Kidney capillary endothelial cell (primary cell): Measurements from ENCODE around the gene PECR.
A peak's percentile ranks its signal among the peaks of the same experiment; 100 is the strongest.

Experiments used
- DNase-seq: peaks from one replicate; pipeline ENCODE4 v3.0.0-alpha.2; 2018; ENCODE audit warnings: low spot score

The PECR gene

DNA sequence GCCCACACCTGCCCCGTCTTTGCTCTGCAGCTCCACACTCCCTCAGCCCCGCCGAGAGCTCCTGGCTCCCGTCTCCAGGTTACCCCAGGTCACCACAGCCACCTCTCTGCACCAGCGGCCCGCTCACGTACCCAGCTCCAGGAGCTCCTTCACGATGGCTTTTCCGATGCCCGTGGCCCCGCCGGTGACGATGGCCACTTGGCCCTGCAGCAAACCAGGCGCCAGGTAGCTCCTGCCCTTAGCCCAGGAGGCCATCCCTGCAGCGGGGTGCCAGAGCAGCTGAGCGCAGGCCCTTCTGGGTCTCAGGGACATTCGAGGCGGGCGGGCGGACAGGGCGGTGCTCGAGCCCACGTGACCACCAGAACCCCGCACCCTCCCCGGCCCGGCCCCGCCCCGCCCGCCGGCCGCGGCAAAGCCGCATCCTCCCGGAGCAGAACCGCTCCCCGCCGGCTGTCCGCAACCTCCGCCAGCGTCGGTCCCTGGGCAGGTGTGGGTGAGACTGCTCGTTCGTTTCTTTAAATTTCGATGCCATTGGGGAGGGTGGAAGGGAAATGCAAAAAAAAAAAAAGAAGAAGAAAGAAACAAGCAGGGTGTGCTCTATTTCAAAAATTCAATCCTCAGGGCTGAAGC, at the start of gene PECR, which contains the start of gene TMEM169:
Gene PECR (minus strand): TSS at position 323 of the 630 bp plus-strand sequence. CDS start 68 bp downstream, at position 255.
Gene TMEM169 (plus strand): TSS at position 433 of the 630 bp plus-strand sequence. CDS start 14,045 bp downstream, outside the sequence.
- DNase-seq = peak; percentile 25

DNA sequence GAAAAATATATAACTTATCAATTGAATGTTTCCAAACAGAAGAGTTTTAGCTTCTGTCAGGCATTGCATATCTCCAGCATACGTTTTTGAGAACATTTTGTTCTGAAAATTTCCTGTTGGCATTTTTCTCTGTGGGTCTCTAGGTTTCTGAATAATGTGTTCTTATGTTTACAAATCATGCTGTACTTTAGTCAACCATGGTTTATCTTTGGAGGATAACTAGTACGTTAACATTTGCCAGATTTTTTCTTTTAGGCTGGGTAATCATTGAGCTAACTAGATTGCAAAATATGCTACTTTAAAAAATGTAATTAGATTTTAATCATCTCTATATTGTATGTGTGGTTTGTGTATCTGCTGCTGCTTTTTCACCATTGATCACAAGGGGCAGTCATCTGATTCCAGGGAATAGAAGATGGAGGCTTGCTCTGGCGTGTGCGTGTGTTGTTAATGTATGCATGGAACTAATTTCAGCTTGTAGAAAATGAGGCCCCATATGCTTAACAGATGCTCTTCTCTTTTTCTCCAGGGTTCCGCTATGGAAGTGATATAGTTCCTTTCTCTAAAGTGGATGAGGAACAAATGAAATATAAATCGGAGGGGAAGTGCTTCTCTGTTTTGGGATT, 48.9 kb upstream of the PECR start:
- no peak for DNase-seq

DNA sequence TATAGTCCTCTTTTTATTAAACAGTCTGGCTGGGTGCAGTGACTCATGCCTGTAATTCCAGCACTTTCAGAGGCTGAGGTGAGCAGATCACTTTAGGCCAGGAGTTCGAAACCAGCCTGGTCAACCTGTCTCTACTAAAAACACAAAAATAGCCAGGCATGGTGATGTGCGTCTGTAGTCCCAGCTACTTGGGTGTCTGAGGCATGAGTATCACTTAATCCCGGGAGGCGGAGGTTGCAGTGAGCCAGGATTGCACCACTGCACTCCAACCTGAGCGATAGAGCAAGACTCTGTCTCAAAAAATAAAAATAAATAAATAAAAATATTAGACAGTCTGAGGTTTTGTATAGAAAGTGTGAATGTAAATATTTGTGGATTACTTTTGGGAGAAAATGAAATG, 45.3 kb upstream of the PECR start:
- DNase-seq = no peak

DNA sequence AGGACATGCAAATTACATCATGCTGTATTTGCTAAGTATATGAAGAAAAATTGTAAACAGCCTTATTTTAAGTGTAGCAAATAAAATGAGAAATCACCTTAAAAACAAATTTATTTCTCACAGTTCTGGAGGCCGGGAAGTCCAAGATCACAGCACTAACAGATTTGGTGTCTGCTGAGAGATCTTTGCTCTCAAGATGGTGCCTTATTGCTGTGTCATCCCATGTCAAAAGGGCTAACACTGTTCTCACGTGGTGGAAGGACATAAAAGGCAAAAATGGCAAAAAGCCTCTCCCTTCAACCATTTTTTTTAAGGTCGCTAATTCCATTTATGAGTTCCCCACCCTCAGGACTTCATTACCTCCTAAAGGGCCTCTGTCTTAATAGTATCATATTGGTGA, 39.6 kb upstream of the PECR start:
- DNase-seq = no peak

DNA sequence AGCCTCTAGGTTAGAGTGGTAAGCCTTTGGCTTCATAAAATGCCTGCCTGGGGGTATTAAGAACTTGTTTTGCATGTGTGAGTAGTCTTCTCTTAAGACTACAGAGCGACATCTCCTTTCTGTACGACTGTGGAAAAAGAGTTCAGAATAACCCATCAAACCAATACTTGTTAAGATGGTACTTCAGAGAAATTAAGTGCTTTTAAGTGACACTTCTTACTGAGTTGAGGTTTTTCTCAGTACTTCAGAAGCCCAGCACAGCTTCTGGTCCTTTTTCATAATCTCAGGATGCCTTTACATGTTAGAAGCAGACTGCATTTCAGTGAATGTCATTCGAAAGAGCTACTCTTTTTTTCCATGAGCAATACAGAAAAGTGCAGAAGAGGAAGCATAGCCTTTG, 38.4 kb upstream of the PECR start:
- DNase-seq = no peak

DNA sequence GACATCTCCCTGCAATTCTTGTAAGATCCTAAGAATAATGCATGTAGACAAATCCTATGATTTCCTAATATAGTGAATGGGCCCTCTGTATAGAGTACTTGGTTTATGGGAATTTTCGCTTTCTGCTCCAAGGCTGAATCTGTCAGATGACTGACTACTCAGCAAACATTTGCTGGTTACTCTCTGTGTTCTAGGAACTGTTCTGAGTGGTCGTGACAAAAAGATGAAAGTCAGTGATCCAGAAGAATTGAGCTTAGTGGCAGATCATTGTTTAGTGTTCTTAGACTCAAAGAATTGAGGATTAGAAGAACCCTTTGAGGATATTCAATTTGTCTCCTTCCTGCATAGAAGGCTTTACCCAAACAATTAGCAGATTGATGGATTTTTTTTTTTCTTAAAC, 37.5 kb upstream of the PECR start:
- no peak for DNase-seq

DNA sequence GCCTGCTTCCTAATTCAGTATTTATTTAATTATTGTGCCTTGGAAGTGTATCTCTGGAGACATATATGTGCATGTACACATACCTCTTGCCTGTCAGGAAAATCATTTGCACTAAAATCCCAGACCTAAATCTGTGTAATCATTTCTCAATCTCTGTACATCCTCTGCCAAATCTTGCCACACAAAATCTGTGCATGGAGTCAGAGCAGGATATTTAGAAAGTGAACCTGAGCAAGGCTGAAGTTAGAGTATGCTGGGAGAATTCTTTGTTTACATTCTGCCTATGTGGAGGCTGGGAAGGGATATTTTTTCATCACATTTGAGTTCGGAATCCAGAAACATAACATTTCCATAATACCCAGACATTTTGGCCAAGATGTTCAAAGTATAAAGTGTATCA, 36.9 kb upstream of the PECR start:
- DNase-seq = no peak

DNA sequence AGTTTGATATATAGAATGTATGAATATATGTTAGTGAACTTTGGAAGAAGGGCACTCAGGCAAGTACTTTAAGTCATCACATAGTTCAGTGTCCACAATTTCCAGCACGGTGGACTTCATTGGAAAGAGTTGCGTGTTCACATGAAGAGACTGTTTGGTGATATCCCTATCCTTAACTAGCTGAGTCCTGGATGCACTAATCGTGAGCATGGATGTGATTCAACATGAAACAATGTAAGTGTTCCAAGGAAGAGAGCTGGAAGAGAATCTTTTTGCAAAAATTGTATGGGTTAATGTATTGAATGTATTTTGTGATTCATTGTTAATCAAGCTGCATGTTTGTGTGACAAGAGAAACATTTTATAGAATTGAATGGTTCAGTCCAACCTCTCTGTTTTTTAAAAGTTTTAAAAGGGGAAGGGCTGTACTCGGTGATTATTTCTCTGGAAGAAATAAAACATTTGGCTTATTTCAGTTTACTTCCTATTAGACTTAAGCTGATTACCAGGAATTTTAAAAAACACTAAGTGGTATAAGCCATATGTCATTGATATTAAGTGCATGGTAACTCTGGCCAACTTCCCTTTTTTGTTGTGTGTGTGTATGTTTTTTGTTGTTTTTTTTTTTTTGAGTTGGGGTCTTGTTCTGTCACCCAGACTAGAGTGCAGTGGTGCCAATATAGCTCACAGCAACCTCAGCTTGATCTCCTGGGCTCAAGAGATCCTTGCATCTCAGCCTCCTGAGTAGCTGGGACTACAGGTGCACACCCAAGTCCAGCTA, 36.1 kb upstream of the PECR start:
- DNase-seq = no peak

DNA sequence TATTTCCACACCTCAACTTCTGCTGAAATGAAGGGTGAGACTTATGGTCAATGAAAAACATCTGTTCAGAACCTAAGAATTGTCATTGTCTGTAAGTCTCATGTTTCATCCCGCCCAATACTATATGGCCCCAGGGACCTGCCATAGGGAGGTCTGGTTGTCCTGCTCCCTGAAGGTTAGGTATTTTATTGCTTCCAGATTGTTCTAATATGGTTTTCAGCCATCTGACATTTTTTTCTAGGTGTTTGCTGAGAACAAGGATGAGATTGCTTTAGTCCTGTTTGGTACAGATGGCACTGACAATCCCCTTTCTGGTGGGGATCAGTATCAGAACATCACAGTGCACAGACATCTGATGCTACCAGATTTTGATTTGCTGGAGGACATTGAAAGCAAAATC, 34.8 kb upstream of the PECR start:
- DNase-seq = no peak

DNA sequence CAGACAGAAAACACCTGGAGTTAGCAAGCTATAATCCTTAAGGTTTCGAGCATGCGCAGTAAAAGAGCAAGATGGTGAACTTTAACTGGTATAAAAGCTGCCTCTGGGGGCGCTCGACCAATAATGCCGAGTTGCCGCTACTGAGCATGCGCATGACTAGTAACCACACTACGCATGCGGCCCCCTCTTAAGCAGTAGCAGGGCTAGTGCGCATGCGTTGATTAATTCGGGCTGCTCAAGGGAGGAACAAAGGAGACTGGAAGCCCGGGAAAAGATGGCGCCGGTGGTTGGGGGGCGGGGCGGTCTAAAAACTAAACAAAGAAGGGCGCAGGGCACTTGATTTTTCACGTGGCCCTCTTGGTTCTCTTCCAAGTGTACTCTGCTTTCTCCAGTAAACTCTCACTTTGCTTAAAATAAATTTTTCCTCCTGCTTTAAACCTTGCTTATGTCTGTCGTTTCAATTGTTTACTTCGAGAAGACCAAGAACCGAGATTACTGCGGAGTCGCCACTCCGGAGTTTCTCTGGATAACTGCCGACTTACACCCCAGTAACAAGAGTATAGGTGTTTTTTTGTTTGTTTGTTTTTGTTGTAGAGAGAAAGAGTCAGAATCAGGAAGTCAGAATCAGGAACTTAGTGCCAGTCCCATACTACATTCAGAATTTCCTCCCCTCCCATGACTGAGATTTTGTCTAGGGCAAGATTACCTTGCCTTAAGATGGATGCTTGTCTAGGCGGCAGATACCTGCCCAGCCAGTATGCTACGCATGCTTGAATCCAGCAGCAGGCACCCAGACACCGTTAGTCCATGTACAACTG, 33.3 kb upstream of the PECR start:
- peak; percentile 100 for DNase-seq

DNA sequence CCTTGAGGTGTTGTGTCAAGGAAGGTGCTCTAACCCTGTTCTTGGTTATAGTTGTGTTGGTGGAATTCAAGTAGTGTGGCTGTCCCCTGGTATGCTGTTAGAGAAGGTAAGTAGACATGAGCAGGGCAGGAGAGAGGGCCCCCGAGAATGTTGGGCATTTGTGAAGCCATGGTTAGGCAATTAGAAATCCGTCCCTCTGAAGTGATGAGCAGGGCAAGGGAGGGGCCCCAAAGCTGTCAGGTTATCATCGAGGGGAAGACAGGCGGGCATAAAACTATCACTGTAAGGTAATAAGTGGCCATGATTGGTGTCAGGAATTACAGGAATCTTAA, 32.7 kb upstream of the PECR start:
- no peak for DNase-seq

DNA sequence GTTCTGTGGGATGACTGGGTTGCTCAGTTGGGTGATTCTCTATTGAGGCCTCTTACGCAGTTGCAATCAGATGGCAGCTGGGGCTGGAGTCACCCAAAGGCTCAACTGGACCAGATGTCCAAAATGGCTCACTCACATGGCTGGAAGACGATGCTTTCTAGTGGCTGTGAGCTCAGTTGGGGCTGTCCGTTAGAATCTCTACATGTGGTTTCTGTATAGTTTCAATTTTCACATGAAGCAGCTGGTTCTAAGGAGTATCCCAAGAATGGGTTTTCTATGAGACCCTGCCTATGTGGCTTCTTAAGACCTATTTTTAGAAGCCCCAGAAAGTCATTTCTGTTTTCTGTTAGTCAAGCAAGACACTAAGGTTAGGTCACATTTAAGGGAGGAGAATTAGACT, 32.0 kb upstream of the PECR start:
- no peak for DNase-seq

DNA sequence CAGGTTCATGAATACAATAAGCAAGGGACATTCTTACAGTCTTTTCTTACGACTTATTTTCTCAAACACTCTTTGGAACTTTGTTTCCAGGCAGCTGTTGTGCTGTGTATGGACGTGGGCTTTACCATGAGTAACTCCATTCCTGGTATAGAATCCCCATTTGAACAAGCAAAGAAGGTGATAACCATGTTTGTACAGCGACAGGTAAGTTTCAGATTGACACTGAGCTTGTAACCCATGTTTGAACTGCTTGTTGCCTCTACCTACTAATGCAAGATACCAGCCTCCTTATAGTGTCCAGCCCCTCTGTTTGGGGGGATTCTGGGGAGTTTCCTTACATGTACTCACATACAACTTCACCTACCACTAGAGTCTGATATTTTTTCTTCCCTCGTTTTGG, 31.3 kb upstream of the PECR start:
- DNase-seq = no peak

DNA sequence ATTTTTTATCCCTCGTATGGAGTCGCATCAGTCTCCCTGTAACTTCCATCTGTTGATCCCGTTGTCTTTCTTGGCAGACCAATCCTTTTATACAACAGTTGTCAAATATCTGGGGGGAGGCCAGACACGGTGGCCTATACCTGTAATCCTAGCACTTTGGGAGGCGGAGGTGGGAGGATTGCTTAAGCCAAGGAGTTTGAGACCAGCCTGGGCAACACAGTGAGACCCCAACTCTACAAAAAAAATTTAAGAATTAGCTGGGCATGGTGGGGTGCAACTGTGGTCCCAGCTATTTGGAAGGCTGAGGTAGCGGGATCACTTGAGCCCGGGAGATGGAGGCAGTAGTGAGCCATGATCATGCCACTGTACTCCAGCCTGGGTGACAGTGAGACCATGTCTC, 29.5 kb upstream of the PECR start:
- DNase-seq = no peak

DNA sequence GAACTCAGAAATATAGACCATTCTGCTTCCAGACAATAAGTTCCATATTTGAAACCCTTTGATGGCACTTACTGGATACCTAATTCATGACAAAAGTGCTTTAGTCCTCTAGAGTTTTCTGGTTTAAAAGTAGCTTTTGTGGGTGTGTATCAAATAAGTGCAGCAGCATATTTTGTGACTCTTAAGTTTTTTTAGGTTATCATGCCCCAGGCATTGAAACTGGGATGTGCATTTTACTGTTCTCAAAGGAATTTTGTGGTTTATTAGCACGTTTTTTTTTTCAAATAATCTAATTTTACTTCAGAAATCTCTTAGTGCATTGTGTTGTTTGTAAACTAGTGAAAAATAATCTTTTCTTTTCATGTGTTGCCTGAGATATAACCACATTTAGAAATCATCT, 29.0 kb upstream of the PECR start:
- no peak for DNase-seq

DNA sequence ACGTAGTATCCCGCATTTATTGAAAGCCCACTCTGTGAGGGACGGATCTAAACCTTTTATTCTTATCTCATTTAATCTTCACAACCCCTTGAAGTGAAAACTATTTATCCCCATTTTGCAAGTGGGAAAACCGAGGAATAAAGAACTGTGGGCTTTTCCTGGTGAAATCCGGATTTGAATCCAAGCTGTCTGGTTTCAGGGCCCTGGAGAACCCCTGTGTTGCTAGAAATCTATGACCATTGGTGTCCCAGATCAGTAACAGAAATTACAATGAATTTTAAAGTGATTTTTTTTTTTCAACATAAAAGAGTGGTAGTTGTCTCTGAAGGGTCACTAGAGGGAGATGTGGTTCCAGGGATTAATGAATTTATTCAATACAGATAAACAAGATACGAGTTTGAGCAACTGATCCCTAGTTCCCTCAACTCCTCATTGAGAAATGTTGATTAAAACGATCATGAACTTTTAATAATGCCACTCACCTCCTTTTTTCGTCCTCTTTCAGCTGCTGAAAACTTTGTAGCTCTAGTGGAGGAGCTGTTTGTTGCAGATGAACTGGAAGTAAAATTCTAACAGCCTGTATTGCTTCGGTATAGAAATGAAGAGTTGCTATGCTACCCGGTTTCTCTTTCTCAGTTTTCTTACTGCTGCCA, 28.5 kb upstream of the PECR start:
- DNase-seq = peak; percentile 47

DNA sequence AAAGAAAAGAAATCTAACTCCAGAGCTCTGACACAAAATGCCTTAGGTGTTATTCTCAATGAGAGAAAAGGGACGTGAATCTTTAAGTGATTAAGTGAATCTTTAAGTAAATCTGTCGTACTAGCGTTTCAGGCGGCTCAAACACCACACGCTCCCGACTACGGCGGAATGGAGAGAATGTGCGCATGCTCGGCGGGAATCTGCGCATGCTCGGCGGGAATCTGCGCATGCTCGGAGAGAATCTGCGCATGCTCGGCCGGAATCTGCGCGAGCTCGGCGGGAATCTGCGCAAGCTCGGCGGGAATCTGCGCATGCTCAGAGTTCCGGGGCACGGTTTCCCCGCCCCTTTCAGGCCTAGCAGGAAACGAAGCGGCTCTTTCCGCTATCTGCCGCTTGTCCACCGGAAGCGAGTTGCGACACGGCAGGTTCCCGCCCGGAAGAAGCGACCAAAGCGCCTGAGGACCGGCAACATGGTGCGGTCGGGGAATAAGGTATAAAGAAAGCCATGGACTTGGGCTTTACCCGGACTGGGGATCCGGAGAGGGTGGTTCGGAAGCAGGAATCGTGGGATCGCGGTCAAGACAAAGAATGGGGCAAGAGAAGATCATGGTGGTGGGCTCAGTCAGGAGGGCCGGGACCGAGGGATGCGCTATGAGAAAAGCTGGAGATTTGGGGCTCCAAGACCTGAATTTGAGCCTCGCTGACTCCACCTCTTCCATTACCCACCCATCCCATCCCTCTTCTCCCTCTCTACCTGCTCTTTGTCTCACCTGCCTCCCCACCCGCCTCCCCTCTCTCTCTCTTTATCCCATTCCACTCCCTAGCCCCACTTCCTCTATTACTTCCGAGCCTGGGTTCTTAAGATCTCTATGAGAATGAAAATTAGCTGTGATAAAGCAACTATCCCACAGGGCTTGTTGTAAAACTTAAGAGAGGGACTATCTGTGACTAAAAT, 27.6 kb upstream of the PECR start, which contains the start of gene XRCC5:
Gene XRCC5 (plus strand): TSS at position 382 of the 955 bp plus-strand sequence. CDS start 89 bp downstream, at position 471.
- peak; percentile 97 for DNase-seq

DNA sequence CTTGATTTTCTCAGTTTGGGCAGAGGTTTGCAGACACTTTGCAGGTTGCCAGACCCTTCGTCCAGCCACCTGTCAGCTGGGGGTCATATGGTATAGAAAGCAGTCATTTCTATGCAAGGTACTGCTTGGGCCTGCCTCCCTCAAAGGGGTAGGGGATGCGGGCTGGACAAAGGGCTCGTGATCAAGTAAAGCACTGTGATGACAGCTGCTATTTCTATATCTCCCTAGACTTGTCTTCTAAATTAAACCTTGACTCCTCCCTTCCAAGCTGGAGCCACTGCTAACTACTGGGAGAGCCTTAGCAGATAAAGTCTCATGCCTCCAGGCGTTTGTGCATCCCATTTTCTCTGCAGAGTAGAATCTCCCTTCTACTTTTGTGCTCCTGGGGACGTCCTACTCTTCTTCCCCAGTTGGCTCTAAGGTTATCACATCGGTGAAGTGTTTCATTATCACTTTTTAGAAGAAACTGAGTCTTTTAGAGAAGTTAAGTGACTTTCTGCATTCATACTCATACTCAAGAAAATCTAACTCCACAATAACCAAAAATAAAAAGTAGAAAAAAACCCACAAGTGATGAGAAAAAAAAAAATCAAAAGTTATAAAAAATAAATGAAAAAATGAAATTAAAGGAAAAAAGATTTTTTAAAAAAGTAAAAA, 26.8 kb upstream of the PECR start:
- no peak for DNase-seq

DNA sequence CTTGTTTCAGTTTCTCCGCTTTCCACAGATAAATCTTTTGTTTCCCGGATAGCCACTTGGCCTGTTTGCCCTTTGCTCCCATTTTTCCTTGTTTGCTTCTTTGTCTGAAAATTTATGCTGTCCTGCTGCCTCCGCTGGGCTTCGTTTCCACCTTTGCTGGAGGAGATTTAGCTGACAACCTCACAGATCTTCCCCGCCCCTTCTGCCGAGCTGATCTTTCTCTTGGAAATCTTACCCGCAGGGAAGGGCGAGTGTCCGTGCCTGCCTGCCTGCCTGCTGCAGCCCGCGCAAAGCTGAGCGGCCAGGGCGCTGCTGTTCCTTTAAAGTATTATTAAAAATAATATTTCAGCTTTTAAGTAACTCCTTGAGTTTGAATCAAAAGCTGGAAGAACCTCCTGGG, 26.2 kb upstream of the PECR start:
- no peak for DNase-seq

DNA sequence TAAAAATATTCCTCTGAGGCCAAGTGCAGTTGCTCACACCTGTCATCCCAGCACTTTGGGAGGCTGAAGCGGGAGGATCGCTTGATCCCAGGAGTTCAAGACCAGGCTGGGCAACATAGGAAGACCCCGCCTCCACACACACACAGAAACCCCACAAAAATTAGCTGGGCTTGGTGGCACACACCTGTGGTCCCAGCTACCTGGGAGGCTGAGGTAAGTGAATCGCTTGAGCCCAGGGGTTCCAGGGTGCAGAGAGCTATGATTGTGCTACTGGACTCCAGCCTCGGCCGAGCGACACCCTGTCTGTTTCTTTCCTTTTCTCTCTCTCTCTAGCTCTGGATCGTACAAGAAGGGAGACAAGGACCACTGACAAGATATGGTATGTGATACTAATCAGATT, 25.7 kb upstream of the PECR start:
- DNase-seq = no peak
